ENCODE results near the gene RBMS1.
"Not testable (repeated sequence)": the region's sequence is repeated elsewhere in the genome, so short reads cannot be mapped to it uniquely, and the experiment has no call there.

Gene RBMS1

GRCh38 chr2:160377204-160377995 is 116.2 kb downstream of the RBMS1 start:
- no peak for DNase-seq

DNA sequence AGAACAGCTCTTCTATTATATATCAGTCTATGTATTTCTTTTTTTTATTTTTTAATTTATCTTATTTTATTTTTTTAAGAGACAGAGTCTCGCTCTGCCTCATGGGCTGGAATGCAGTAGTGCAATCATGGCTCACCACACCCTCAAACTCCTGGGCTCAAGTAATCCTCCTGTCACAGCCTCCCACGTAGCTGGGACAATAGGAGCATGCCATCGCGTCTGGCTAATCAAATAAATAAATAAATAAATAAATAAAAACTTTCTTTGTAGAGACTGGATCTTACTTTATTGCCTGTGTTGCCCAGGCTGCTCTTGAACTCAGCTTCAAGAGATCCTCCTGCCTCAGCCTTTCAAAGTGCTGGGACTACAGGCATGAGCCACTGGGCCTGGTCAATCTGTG is 117.0 kb downstream of the RBMS1 start:
- no peak for DNase-seq

GRCh38 chr2:160375802-160376469 is 117.7 kb downstream of the RBMS1 start:
- no peak for DNase-seq

GRCh38 chr2:160375037-160375436 is 118.6 kb downstream of the RBMS1 start:
- no peak for DNase-seq

DNA sequence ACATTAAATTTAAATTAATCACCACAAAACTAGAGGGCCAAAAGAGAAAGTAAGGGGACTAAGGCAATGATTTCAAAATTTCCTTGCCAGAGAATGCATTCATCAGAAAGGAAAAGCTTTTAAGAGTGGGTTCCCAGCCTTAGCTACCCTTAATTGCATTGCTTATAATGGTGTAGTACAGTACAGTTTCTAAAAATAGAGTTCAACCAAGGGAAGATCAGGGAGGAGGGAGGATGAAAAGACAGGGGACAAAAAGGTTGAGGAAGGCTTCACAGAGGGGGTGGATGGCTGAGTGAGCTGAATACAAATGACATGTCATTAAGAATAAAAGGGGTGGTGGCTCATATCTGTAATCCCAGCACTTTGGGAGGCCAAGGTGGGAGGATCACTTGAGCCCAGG is 119.9 kb downstream of the RBMS1 start:
- DNase-seq = no peak

- no peak for DNase-seq
Measured at GRCh38 chr2:160373263-160373662, 120.3 kb downstream of the RBMS1 start.

DNA sequence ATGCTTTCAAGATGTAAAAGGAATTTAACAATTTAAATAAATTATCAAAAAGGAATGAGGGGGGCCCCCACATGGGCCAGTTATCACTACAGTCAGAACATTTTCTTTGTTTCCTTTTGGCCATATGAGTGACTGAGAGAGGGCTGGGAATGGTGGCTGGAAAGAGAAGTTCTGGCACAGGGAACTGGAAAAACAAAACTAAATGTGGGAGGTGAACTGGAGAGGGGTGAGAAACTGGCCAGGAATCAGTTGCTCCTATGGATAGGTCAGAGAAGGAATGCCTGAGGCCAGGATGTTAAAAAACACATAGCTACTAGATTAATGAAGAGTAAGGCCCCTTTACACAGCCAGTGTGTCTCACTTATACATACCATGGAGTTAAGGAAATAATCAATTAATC is 121.0 kb downstream of the RBMS1 start:
- no peak for DNase-seq

GRCh38 chr2:160372010-160372356 is 121.6 kb downstream of the RBMS1 start:
- DNase-seq = no peak

DNA sequence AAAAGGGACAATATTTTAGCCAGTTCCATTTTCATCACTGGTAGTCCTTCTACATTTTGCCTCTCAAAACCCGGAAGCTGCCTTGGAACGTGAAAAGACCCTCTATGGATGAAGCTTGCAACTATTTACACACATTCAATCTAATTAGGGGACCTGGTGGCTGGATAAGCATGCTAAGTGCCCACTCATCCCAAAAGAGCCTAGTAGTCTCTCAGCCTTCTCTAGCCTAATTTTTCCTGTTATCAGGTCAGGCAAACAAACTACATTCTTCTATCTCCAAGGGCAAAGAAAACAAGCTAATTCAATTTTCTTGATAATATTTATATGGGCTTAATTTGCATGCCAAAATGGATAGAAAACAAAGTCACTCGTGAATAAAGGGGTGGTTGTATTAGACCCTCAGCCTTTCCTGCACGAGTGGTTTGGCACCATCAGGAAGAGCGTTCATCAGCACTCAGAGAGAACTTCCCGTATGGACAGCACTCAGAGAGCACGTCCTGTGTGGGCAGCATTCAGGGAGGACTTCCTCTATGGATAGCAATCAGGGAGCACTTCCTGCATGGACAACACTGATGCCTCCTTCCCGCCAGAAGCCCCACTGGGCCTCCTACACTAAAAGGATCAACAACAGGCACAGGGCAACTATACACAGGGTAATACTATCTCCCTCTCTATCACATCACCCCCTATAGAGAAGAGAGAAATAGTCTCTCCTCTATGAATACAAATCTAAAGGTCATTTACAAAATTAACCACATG is 122.2 kb downstream of the RBMS1 start:
- no peak for DNase-seq

- no peak for DNase-seq
Measured at GRCh38 chr2:160368988-160369930, 124.3 kb downstream of the RBMS1 start.

- no peak for DNase-seq
Measured at GRCh38 chr2:160367887-160368286, 125.7 kb downstream of the RBMS1 start.

- DNase-seq = not testable (repeated sequence)
Measured at GRCh38 chr2:160367139-160367538, 126.5 kb downstream of the RBMS1 start.

GRCh38 chr2:160366474-160366873 is 127.1 kb downstream of the RBMS1 start:
- DNase-seq = no peak

- no peak for DNase-seq
Measured at GRCh38 chr2:160365716-160366367, 127.8 kb downstream of the RBMS1 start.

GRCh38 chr2:160364364-160364763 is 129.2 kb downstream of the RBMS1 start:
- DNase-seq = no peak

- DNase-seq = no peak
Measured at GRCh38 chr2:160363961-160364360, 129.6 kb downstream of the RBMS1 start.

DNA sequence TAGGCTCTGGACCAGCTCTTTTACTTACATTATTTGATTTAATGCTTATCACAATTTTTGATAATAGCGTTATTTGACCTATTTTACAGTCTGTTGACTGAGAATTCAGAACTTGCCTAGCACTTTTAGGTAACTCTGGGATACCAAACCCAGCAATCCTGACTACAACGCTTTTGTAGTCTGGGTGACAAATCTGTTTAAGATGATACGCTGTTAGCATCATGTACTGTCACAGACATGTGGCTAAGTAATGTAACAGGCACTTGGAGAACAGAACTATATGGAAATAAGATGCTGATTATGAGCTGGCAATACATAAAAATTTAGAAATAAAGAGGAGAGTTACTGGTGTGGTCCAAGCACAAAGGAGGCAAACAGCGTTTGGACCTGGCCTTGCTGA is 130.6 kb downstream of the RBMS1 start:
- no peak for DNase-seq

DNA sequence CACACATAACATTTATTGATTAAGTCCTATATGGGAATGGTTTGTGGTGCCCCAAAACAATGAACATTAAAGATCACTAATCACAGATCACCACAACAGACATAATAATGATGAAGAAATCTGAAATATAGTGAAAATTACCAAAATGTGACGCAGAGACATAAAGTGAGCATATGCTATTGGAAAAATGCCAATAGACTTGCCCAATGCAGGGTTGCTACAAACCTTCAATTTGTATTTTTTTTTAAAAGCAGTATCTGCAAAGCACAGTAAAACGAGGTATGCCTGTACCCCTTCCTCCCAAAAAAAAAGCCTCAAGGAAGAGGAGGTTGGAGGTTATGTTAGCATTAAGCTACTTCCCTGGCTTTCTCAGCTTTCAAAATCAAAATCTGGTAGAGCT is 131.1 kb downstream of the RBMS1 start:
- DNase-seq = no peak

- no peak for DNase-seq
Measured at GRCh38 chr2:160362018-160362417, 131.6 kb downstream of the RBMS1 start.

- DNase-seq = no peak
Measured at GRCh38 chr2:160360089-160360757, 133.4 kb downstream of the RBMS1 start.

- no peak for DNase-seq
Measured at GRCh38 chr2:160358046-160358445, 135.6 kb downstream of the RBMS1 start.

DNA sequence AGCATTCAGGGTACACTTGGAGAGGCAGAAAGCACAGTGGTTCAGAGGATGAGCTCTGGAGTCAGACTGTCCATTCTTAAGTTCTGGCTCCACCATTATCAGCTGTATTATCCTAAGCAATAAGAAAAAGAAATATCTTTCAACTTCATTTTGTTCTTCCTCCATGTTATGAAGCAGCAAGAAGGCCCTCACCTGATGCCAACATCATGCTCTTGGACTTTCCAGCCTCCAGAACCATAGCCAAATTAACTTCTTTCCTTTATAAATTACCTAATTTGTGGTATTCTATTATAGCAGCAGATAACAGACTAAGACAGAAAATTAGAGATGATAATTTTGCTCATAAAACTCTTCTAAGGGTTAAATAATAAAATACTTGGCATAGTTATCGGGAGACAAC is 137.1 kb downstream of the RBMS1 start:
- DNase-seq = no peak
